H9 (cell line): ENCODE data around the gene SPTAN1. TPM values are rescaled to one million over a fixed set of nuclear protein-coding genes. Genes with fewer than 3 reads are reported as not detected.

Experiments used
- DNase-seq: peaks from one replicate; pipeline ENCODE4 v3.0.0-alpha.2; 2017
- H2AFZ ChIP-seq: one replicate; pipeline ENCODE4 v1.6.1; 2013; ENCODE audit warnings: mild to moderate bottlenecking, low read length, control low read depth, moderate library complexity
- H2AK5ac ChIP-seq: 2 replicates; pipeline ENCODE4 v1.6.1; 2013; ENCODE audit warnings: low read length, control low read depth, mixed read lengths; ENCODE audit not compliant: insufficient read length
- H2BK120ac ChIP-seq: one replicate; pipeline ENCODE4 v1.6.1; 2013; ENCODE audit warnings: low read depth, mild to moderate bottlenecking, low read length, control low read depth, inconsistent platforms; ENCODE audit not compliant: poor library complexity, severe bottlenecking
- H2BK12ac ChIP-seq: 2 replicates; pipeline ENCODE4 v1.6.1; 2013; ENCODE audit warnings: low read length, control low read depth, mixed read lengths, low read depth; ENCODE audit not compliant: insufficient read length
- H2BK15ac ChIP-seq: 2 replicates; pipeline ENCODE4 v1.6.1; 2013; ENCODE audit warnings: low read depth, low read length, control low read depth
- H2BK20ac ChIP-seq: one replicate; pipeline ENCODE4 v1.6.1; 2013; ENCODE audit warnings: low read depth, mild to moderate bottlenecking, low read length, control low read depth, inconsistent platforms; ENCODE audit not compliant: poor library complexity, severe bottlenecking
- H2BK5ac ChIP-seq: 2 replicates; pipeline ENCODE4 v1.6.1; 2013; ENCODE audit warnings: low read length, control low read depth, mixed read lengths; ENCODE audit not compliant: insufficient read length
- H3K14ac ChIP-seq: 2 replicates; pipeline ENCODE4 v1.6.1; 2013; ENCODE audit warnings: low read length, control low read depth; ENCODE audit not compliant: insufficient read depth
- H3K18ac ChIP-seq: 2 replicates; pipeline ENCODE4 v1.6.1; 2013; ENCODE audit warnings: low read depth, mild to moderate bottlenecking, mixed read lengths, low read length, control low read depth; ENCODE audit not compliant: insufficient read length
- H3K23ac ChIP-seq: 2 replicates; pipeline ENCODE4 v1.6.1; 2013; ENCODE audit warnings: low read length, control low read depth, mixed read lengths, low read depth; ENCODE audit not compliant: insufficient read length
- H3K23me2 ChIP-seq: 2 replicates; pipeline ENCODE4 v1.6.1; 2013; ENCODE audit warnings: low read depth, mild to moderate bottlenecking, mixed read lengths, low read length, control low read depth; ENCODE audit not compliant: insufficient read length, poor library complexity, severe bottlenecking
- H3K27ac ChIP-seq: 2 replicates; pipeline ENCODE4 v1.5.1; 2013; ENCODE audit warnings: low read length, control low read depth, mixed read lengths, low read depth; ENCODE audit not compliant: insufficient read length
- H3K27me3 ChIP-seq: 2 replicates; pipeline ENCODE4 v1.6.1; 2013; ENCODE audit warnings: low read length, control low read depth, inconsistent platforms; ENCODE audit not compliant: insufficient read depth
- H3K4ac ChIP-seq: 2 replicates; pipeline ENCODE4 v1.6.1; 2013; ENCODE audit warnings: low read depth, mild to moderate bottlenecking, control low read depth, inconsistent platforms, low read length, moderate library complexity
- H3K4me1 ChIP-seq: 2 replicates; pipeline ENCODE4 v1.6.1; 2013; ENCODE audit warnings: low read length, control low read depth, inconsistent platforms; ENCODE audit not compliant: insufficient read depth
- H3K4me2 ChIP-seq: 2 replicates; pipeline ENCODE4 v1.6.1; 2013; ENCODE audit warnings: low read length, control low read depth, mixed read lengths; ENCODE audit not compliant: insufficient read length, insufficient read depth
- H3K56ac ChIP-seq: 2 replicates; pipeline ENCODE4 v1.6.1; 2013; ENCODE audit warnings: low read depth, mild to moderate bottlenecking, mixed read lengths, low read length, control low read depth; ENCODE audit not compliant: insufficient read length
- H3K79me1 ChIP-seq: 2 replicates; pipeline ENCODE4 v1.6.1; 2013; ENCODE audit warnings: low read depth, mild to moderate bottlenecking, moderate library complexity, low read length, control low read depth, inconsistent platforms; ENCODE audit not compliant: insufficient read depth, poor library complexity, severe bottlenecking
- H3K79me2 ChIP-seq: 2 replicates; pipeline ENCODE4 v1.6.1; 2013; ENCODE audit warnings: low read length, control low read depth, inconsistent platforms; ENCODE audit not compliant: insufficient read depth
- H3K9ac ChIP-seq: 2 replicates; pipeline ENCODE4 v1.6.1; 2013; ENCODE audit warnings: low read length, control low read depth, mixed read lengths; ENCODE audit not compliant: insufficient read length; ENCODE audit errors: extremely low read depth
- H3K9me3 ChIP-seq: one replicate; pipeline ENCODE4 v1.6.1; 2013; ENCODE audit warnings: low read depth, low read length, inconsistent platforms; ENCODE audit not compliant: control insufficient read depth
- H3T11ph ChIP-seq: one replicate; pipeline ENCODE4 v1.6.1; 2013; ENCODE audit warnings: mild to moderate bottlenecking, low read length, control low read depth, inconsistent platforms
- H4K20me1 ChIP-seq: one replicate; pipeline ENCODE4 v1.6.1; 2013; ENCODE audit not compliant: control insufficient read depth, insufficient read length, insufficient read depth
- H4K5ac ChIP-seq: 2 replicates; pipeline ENCODE4 v1.6.1; 2013; ENCODE audit warnings: low read depth, mild to moderate bottlenecking, mixed read lengths, low read length, control low read depth; ENCODE audit not compliant: insufficient read length
- H4K8ac ChIP-seq: replicated peaks from 2 replicates; pipeline ENCODE4 v1.6.1; 2013; ENCODE audit warnings: low read length, control low read depth, mixed read lengths, low read depth; ENCODE audit not compliant: insufficient read length
- H4K91ac ChIP-seq: 2 replicates; pipeline ENCODE4 v1.6.1; 2013; ENCODE audit warnings: low read depth, mild to moderate bottlenecking, moderate library complexity, mixed read lengths, low read length, control low read depth; ENCODE audit not compliant: insufficient read length
- H3K27ac Mint-ChIP-seq, 3 experiments: 2 replicates in 2 of 3; 3 replicates in 1 of 3; pipeline ENCODE4 v1.8.0; 2020 to 2021; ENCODE audit warnings: mixed read lengths in 3 of 3, mild to moderate bottlenecking in 1 of 3, moderate library complexity in 1 of 3
- H3K27me3 Mint-ChIP-seq: 2 replicates; pipeline ENCODE4 v1.8.0; 2021; ENCODE audit warnings: low read depth, mild to moderate bottlenecking, moderate library complexity, mixed read lengths
- H3K36me3 Mint-ChIP-seq, 3 experiments: 2 replicates in 2 of 3; 3 replicates in 1 of 3; pipeline ENCODE4 v1.8.0; 2020 to 2021; ENCODE audit warnings: low read depth in 3 of 3, mixed read lengths in 3 of 3; ENCODE audit not compliant: insufficient read depth in 1 of 3
- H3K4me1 Mint-ChIP-seq, 2 experiments: 2 replicates each; pipeline ENCODE4 v1.8.0; 2020; ENCODE audit warnings: mixed read lengths in 2 of 2
- H3K4me3 Mint-ChIP-seq, 2 experiments: 2 replicates in 1 of 2; 3 replicates in 1 of 2; pipeline ENCODE4 v1.8.0; 2020 to 2021; ENCODE audit warnings: mild to moderate bottlenecking in 2 of 2, mixed read lengths in 2 of 2, moderate library complexity in 1 of 2
- H3K9me3 Mint-ChIP-seq, 2 experiments: 2 replicates in 1 of 2; 3 replicates in 1 of 2; pipeline ENCODE4 v1.8.0; 2020; ENCODE audit warnings: mild to moderate bottlenecking in 2 of 2, mixed read lengths in 2 of 2, moderate library complexity in 1 of 2
- WGBS: extraction: QIAGEN DNeasy Blood & Tissue Kit; methylation state at CpG from one replicate; pipeline ENCODE4 v1.1.7; 2013; ENCODE audit warnings: missing lambda C conversion rate, low lambda C conversion rate, mixed read lengths; ENCODE audit not compliant: insufficient read length; ENCODE audit errors: extremely low coverage; 5-methylcytosine and 5-hydroxymethylcytosine counted together
- total RNA-seq: library from RNA; stranded (reverse); gene quantifications from 2 replicates; pipeline ENCODE4 v1.2.1, GENCODE V29; 2021
- TF ChIP-seq, protein P1 (sequence below): fragments of 200-600 bp; sonication (generic); conservative IDR thresholded peaks from 3 replicates; pipeline ENCODE4 v1.8.0; 2021; ENCODE audit warnings: antibody characterized with exemption, mild to moderate bottlenecking

SPTAN1 gene
- total RNA-seq, 1 experiment from 2014 or later, result 213 TPM

DNA sequence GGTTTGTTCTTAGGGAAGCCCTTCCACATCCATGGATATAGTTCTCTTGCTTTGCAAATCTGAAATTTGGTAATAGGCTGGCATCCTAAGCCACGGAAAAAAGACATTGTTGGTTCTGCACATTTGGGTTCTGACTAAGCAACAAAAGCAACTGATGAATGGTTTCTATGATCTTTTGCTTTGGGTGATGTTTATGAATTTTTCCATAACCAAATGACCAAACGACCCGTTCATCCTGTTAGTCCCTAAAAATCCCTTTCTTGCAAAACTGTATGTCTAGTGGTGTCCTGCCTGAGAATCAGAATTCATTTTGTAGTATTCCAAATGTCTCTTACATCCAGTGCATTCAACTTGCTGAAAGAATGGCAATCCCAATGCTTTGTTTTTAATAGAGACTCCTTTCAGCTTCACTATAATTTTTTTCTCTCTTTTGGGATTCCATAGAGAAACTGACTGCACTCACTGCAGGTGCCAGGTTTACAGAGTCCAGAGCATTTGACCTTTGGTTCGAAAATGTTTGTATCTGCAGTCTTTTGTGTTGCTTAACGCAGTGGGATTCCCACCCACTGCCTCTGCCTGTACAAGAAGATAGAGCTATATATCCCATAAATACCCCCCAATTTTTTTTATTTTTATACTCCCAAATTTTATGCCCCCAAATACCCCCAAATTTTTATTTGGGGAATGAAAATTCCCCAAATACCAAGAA lies 4.7 kb downstream of the SPTAN1 start:
- Histone ChIP-seq H3K56ac (no peak overlapping the region), H3T11ph (no peak overlapping the region), H3K9ac (no peak overlapping the region), H2BK120ac (no peak overlapping the region), H3K79me2 (peaks cover 1% of the 10 kb centered on the region; the same call in 1 of the 2 replicates), H2BK20ac (no peak overlapping the region), H4K91ac (no peak overlapping the region), H3K9me3 (no peaks in the 10 kb centered on the region), H2BK15ac (no peak overlapping the region), H4K20me1 (no peaks in the 10 kb centered on the region), H3K4me1 (peaks cover 9% of the 10 kb centered on the region), H2BK5ac (no peak overlapping the region), H3K23ac (no peak overlapping the region), H2AFZ (no peak overlapping the region), H3K4me2 (no peak overlapping the region), H3K18ac (no peak overlapping the region), H4K8ac (no peak overlapping the region), H2AK5ac (no peak overlapping the region), H3K27ac (no peak overlapping the region), H3K14ac (no peak overlapping the region), H2BK12ac (no peak overlapping the region), H3K23me2 (peaks cover 5% of the 10 kb centered on the region), H3K79me1 (peaks cover 6% of the 10 kb centered on the region), H4K5ac (no peak overlapping the region), H3K4ac (no peak overlapping the region), H3K27me3 (no peaks in the 10 kb centered on the region)
- TF ChIP-seq, protein P1, sequence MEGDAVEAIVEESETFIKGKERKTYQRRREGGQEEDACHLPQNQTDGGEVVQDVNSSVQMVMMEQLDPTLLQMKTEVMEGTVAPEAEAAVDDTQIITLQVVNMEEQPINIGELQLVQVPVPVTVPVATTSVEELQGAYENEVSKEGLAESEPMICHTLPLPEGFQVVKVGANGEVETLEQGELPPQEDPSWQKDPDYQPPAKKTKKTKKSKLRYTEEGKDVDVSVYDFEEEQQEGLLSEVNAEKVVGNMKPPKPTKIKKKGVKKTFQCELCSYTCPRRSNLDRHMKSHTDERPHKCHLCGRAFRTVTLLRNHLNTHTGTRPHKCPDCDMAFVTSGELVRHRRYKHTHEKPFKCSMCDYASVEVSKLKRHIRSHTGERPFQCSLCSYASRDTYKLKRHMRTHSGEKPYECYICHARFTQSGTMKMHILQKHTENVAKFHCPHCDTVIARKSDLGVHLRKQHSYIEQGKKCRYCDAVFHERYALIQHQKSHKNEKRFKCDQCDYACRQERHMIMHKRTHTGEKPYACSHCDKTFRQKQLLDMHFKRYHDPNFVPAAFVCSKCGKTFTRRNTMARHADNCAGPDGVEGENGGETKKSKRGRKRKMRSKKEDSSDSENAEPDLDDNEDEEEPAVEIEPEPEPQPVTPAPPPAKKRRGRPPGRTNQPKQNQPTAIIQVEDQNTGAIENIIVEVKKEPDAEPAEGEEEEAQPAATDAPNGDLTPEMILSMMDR, result no peak
- peaks cover 0 to 9% (median 0%) of the 10 kb centered on the region in 3 experiments; a peak in 2 of 7 replicates for H3K36me3 Mint-ChIP-seq
- H3K27me3 Mint-ChIP-seq, result no peaks in the 10 kb centered on the region
- H3K9me3 Mint-ChIP-seq, result no peaks in the 10 kb centered on the region
- no CpG with 5 or more reads among the region's 5 CpGs for WGBS
- peaks cover 10 to 14% of the 10 kb centered on the region in 2 experiments; a peak in 3 of 4 replicates for H3K4me1 Mint-ChIP-seq
- DNase-seq, result no peak
- H3K4me3 Mint-ChIP-seq, result no peak overlapping the region
- H3K27ac Mint-ChIP-seq, result peak overlapping the region in 1 of 3 experiments; percentile 33; a peak in 2 of 7 replicates
